Measurements from ENCODE around the gene ADCY3. TPM values are rescaled to one million over a fixed set of nuclear protein-coding genes. Genes with fewer than 3 reads are reported as not detected.
"Not testable (repeated sequence)": the region's sequence is repeated elsewhere in the genome, so short reads cannot be mapped to it uniquely, and the experiment has no call there.

Gene ADCY3
- total RNA-seq, 2 experiments from 2014 or later = 52.9 to 62.7 TPM

- H3K9me3 Mint-ChIP-seq (ENCODE audit: insufficient read depth) = no peaks in the 10 kb centered on the region
- ChIA-PET POLR2A (no interaction called here), CTCF (no interaction called here)
- no peak overlapping the region for H3K27ac Mint-ChIP-seq
- no peak for ATAC-seq
- DNase-seq = no peak
- no peaks in the 10 kb centered on the region for H3K4me1 Mint-ChIP-seq (ENCODE audit: low read depth)
- H3K36me3 Mint-ChIP-seq (ENCODE audit: low read depth) = peaks cover 12% of the 10 kb centered on the region
- H3K27me3 Mint-ChIP-seq (ENCODE audit: low read depth) = no peaks in the 10 kb centered on the region
- no peak overlapping the region for H3K4me3 Mint-ChIP-seq
Measured at GRCh38 chr2:24839729-24840128, 80.3 kb downstream of the ADCY3 start.

GRCh38 chr2:24838541-24838940 is 81.5 kb downstream of the ADCY3 start:
- H3K4me1 Mint-ChIP-seq (ENCODE audit: low read depth) = no peaks in the 10 kb centered on the region
- POLR2A ChIA-PET = interaction anchor here (0.6 kb wide), 1 partner anchor 16 kb away, joined by 3 read pairs; no protein-coding TSS in a partner anchor
- ATAC-seq (no peak), DNase-seq (no peak)
- CTCF ChIA-PET = no interaction called here
- H3K4me3 Mint-ChIP-seq = no peak overlapping the region
- no peaks in the 10 kb centered on the region for H3K9me3 Mint-ChIP-seq (ENCODE audit: insufficient read depth)
- H3K27ac Mint-ChIP-seq = no peak overlapping the region
- no peaks in the 10 kb centered on the region for H3K27me3 Mint-ChIP-seq (ENCODE audit: low read depth)
- H3K36me3 Mint-ChIP-seq (ENCODE audit: low read depth) = peaks cover 12% of the 10 kb centered on the region

GRCh38 chr2:24837996-24838513 is 82.0 kb downstream of the ADCY3 start:
- no peaks in the 10 kb centered on the region for H3K9me3 Mint-ChIP-seq (ENCODE audit: insufficient read depth)
- peaks cover 12% of the 10 kb centered on the region for H3K36me3 Mint-ChIP-seq (ENCODE audit: low read depth)
- H3K27me3 Mint-ChIP-seq (ENCODE audit: low read depth) = no peaks in the 10 kb centered on the region
- H3K4me3 Mint-ChIP-seq = no peak overlapping the region
- CTCF ChIA-PET = interaction anchor here (2.1 kb wide), 1 partner anchor 10 kb away, joined by 5 read pairs; no protein-coding TSS in a partner anchor
- ATAC-seq (no peak), DNase-seq (no peak)
- POLR2A ChIA-PET = interaction anchor here (0.6 kb wide), 1 partner anchor 16 kb away, joined by 3 read pairs; no protein-coding TSS in a partner anchor
- H3K4me1 Mint-ChIP-seq (ENCODE audit: low read depth) = no peaks in the 10 kb centered on the region
- no peak overlapping the region for H3K27ac Mint-ChIP-seq

- H3K27me3 Mint-ChIP-seq (ENCODE audit: low read depth) = no peaks in the 10 kb centered on the region
- peaks cover 17% of the 10 kb centered on the region for H3K36me3 Mint-ChIP-seq (ENCODE audit: low read depth)
- ChIA-PET POLR2A (no interaction called here), CTCF (interaction anchor here (0.5 to 2.1 kb wide), 2 partner anchors 9 to 148 kb away, joined by 3 to 5 read pairs; no protein-coding TSS in a partner anchor)
- H3K4me1 Mint-ChIP-seq (ENCODE audit: low read depth) = no peaks in the 10 kb centered on the region
- no peaks in the 10 kb centered on the region for H3K9me3 Mint-ChIP-seq (ENCODE audit: insufficient read depth)
- no peak overlapping the region for H3K4me3 Mint-ChIP-seq
- H3K27ac Mint-ChIP-seq = no peak overlapping the region
- ATAC-seq = no peak
- DNase-seq = no peak
Measured at GRCh38 chr2:24836706-24837105, 83.3 kb downstream of the ADCY3 start.

DNA sequence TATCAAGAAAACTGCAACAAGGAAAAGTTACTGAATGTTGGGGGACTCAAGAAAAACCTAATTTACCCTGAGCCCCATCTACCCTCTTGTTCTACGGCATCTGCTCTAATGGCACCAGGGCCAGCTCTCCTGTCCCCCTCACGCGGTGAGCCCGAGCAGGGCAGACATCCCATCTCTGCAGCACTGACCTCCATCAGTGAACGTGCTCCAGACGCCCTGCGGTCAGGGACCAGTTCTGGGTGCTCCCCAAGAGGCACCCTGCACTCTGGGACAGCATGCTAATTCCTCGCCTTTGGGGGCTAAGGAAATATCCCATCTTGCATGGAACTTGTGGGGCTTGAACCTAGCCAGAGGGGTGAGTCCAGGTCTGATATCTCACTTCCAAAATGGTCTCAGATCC is 83.8 kb downstream of the ADCY3 start:
- CTCF ChIA-PET = interaction anchor here (2.1 kb wide), 1 partner anchor 8 kb away, joined by 5 read pairs; no protein-coding TSS in a partner anchor
- H3K27ac Mint-ChIP-seq = no peak overlapping the region
- DNase-seq (no peak), ATAC-seq (no peak)
- no peaks in the 10 kb centered on the region for H3K4me1 Mint-ChIP-seq (ENCODE audit: low read depth)
- H3K36me3 Mint-ChIP-seq (ENCODE audit: low read depth) = peaks cover 20% of the 10 kb centered on the region
- POLR2A ChIA-PET = no interaction called here
- no peaks in the 10 kb centered on the region for H3K27me3 Mint-ChIP-seq (ENCODE audit: low read depth)
- H3K9me3 Mint-ChIP-seq (ENCODE audit: insufficient read depth) = no peaks in the 10 kb centered on the region
- no peak overlapping the region for H3K4me3 Mint-ChIP-seq

DNA sequence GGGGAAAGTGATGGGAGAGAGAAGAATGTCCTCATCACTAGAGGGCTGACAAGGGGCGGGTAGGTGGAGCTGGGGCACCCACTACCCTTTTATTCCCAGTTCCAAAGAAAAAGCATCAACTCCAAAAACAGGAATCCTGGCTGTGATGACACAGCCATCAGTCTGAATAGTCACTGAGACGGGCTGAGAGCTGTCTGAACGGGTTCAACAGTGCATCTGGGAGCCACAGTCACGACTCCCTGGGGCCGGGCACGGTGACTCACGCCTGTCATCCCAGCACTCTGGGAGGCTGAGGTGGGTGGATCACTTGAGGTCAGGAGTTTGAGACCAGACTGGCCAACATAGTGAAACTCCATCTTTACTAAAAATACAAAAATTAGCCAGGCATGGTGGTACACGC is 84.6 kb downstream of the ADCY3 start:
- H3K27ac Mint-ChIP-seq; H3K4me3 Mint-ChIP-seq; ATAC-seq; H3K4me1 Mint-ChIP-seq (ENCODE audit: low read depth); H3K9me3 Mint-ChIP-seq (ENCODE audit: insufficient read depth); CTCF ChIA-PET; DNase-seq; POLR2A ChIA-PET; H3K27me3 Mint-ChIP-seq (ENCODE audit: low read depth): not testable (repeated sequence)
- peaks cover 21% of the 10 kb centered on the region for H3K36me3 Mint-ChIP-seq (ENCODE audit: low read depth)

DNA sequence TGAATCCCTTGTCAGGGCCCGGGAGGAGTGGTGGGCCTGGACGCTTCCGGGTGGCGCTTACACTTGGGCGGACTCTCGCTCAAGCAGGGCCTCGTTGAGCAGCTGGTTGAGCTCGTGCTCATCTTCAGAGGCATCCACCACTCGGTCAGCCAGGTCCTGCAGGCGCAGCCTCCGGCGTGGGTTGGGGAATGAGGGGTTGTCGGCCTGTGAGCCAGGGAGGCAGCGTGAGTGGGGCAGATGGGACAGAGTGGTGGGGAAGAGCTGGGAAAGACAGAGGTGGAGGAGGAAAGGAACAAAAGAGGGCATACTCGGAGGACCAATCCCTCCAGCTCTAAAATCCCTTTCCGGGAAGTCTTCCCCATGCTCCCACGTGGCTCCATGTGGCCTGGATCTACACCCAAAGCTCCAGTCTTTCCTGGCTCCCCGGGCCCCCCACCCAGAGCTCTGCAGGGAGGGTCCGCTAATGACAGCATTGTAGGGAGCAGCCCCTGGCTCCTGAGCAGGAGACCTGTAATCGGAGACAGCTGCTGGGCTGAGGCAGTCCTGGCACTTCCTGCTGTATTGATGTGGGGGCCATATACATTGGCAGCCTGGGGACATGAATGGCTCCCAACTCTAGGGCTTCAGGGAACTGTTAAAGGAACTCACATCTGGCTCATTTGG is 85.2 kb downstream of the ADCY3 start:
- no peak for ATAC-seq
- DNase-seq = no peak
- Mint-ChIP-seq H3K27ac (no peak overlapping the region), H3K9me3 (ENCODE audit: insufficient read depth) (no peaks in the 10 kb centered on the region), H3K27me3 (ENCODE audit: low read depth) (no peaks in the 10 kb centered on the region), H3K4me3 (no peak overlapping the region), H3K36me3 (ENCODE audit: low read depth) (peaks cover 24% of the 10 kb centered on the region), H3K4me1 (ENCODE audit: low read depth) (no peaks in the 10 kb centered on the region)
- POLR2A ChIA-PET = no interaction called here
- CTCF ChIA-PET = no interaction called here

DNA sequence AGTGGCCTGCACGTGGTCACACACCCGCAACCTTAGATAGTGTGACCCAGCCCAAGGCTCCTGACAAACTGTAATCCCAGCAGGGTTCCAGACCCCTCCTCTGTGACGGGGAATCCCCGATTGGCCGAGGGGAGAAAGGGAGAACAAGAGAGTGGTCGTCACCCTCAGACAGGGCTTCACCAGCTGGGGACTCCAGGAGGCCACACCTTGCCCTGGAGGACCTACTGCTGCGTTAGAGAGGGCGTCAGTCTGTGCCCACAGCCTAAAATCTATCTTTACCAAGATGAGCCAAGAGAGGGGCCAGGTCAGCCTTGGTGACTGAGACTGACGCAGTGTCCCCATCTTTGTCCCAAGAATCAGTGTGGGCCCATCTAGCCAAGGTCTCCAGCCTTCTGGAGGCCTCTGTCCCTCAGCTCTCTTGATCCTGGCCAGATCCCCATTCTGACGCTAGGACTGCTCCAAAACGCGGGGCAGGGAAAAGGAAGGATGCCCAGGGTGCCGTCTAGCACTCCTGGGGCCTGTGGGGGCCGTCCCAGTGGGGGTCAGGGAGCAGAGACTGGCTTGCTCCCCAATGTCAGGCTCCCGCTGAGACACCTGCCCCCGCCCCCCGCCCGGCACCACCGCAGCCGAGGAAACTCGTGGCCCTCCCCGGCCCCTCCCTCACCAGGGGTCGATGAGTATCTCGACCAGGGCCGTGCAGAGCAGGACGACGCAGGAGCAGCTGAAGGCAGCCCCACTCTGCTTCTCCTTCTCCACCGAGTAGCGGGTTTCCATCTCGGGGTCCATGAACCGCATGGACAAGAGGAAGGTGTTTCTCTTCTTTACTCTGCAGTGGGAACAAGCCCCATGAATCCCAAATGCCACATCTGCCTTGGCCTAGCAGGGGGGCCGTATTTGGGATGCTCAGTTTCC is 86.0 kb downstream of the ADCY3 start:
- CTCF ChIA-PET = no interaction called here
- Mint-ChIP-seq H3K9me3 (ENCODE audit: insufficient read depth) (no peaks in the 10 kb centered on the region), H3K27me3 (ENCODE audit: low read depth) (no peaks in the 10 kb centered on the region), H3K4me1 (ENCODE audit: low read depth) (no peaks in the 10 kb centered on the region), H3K36me3 (ENCODE audit: low read depth) (peaks cover 24% of the 10 kb centered on the region), H3K4me3 (no peak overlapping the region), H3K27ac (no peak overlapping the region)
- DNase-seq = no peak
- POLR2A ChIA-PET = no interaction called here
- no peak for ATAC-seq

GRCh38 chr2:24832931-24833701 is 86.9 kb downstream of the ADCY3 start:
- Mint-ChIP-seq H3K9me3 (ENCODE audit: insufficient read depth) (no peaks in the 10 kb centered on the region), H3K4me3 (no peak overlapping the region), H3K27me3 (ENCODE audit: low read depth) (no peaks in the 10 kb centered on the region), H3K27ac (peak overlapping the region; percentile 3), H3K36me3 (ENCODE audit: low read depth) (peaks cover 24% of the 10 kb centered on the region), H3K4me1 (ENCODE audit: low read depth) (no peaks in the 10 kb centered on the region)
- CTCF ChIA-PET = no interaction called here
- ATAC-seq (no peak), DNase-seq (no peak)
- POLR2A ChIA-PET = no interaction called here

GRCh38 chr2:24832521-24832920 is 87.5 kb downstream of the ADCY3 start:
- ChIA-PET CTCF (interaction anchor here (1.0 kb wide), 1 partner anchor 422 kb away, joined by 3 read pairs; no protein-coding TSS in a partner anchor), POLR2A (no interaction called here)
- H3K27ac Mint-ChIP-seq = peak overlapping the region; percentile 3
- H3K4me3 Mint-ChIP-seq = no peak overlapping the region
- peaks cover 24% of the 10 kb centered on the region for H3K36me3 Mint-ChIP-seq (ENCODE audit: low read depth)
- H3K9me3 Mint-ChIP-seq (ENCODE audit: insufficient read depth) = no peaks in the 10 kb centered on the region
- DNase-seq (no peak), ATAC-seq (no peak)
- H3K27me3 Mint-ChIP-seq (ENCODE audit: low read depth) = no peaks in the 10 kb centered on the region
- H3K4me1 Mint-ChIP-seq (ENCODE audit: low read depth) = no peaks in the 10 kb centered on the region

GRCh38 chr2:24832073-24832461 is 88.0 kb downstream of the ADCY3 start:
- H3K27ac Mint-ChIP-seq = peak overlapping the region; percentile 3
- H3K9me3 Mint-ChIP-seq (ENCODE audit: insufficient read depth) = no peaks in the 10 kb centered on the region
- ChIA-PET CTCF (interaction anchor here (1.0 kb wide), 1 partner anchor 422 kb away, joined by 3 read pairs; no protein-coding TSS in a partner anchor), POLR2A (no interaction called here)
- no peak overlapping the region for H3K4me3 Mint-ChIP-seq
- DNase-seq (no peak), ATAC-seq (no peak)
- no peaks in the 10 kb centered on the region for H3K27me3 Mint-ChIP-seq (ENCODE audit: low read depth)
- H3K4me1 Mint-ChIP-seq (ENCODE audit: low read depth) = no peaks in the 10 kb centered on the region
- peaks cover 27% of the 10 kb centered on the region for H3K36me3 Mint-ChIP-seq (ENCODE audit: low read depth)
